Measurements from ENCODE around the gene DIPK2B. TPM values are rescaled to one million over a fixed set of nuclear protein-coding genes. Genes with fewer than 3 reads are reported as not detected.

The DIPK2B gene
- total and polyA plus RNA-seq, 4 donors, result 0.61 to 24.8 (median 0.89) TPM

DNA sequence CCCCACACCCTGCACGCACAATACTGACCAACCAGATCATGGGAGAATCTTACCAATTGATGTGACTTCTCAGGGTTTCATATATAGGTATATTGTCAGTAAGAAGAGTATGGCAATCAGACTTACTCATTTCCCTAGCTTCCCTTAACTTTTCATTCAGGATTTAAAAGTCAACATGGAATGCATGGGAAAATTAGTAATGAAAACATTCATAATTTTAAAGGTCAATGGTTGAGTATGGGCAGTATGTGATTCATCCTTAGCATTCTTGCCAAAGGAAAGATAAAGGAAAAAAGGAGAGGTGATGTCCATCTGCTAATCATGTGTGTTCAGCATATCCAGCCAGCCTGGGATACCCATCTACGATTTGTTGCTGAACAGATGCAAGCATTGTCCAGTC lies 4.0 kb downstream of the DIPK2B start:
- WGBS, result 79% methylated on average over 2 of the region's 2 CpGs
- no peaks in the 10 kb centered on the region for H3K9me3 ChIP-seq (ENCODE audit: control insufficient read depth in 4 of 4, low read length in 3 of 4)
- no peak overlapping the region for H3K27ac ChIP-seq (ENCODE audit: low read depth in 1 of 2, low read length in 2 of 2)
- peaks cover 0 to 2% (median 1%) of the 10 kb centered on the region in 4 donors for H3K27me3 ChIP-seq (ENCODE audit: control insufficient read depth in 4 of 4, insufficient read depth in 4 of 4, low read length in 3 of 4)
- no peak for DNase-seq (ENCODE audit: low spot score)
- H3K4me1 ChIP-seq (ENCODE audit: control insufficient read depth in 4 of 4, insufficient read depth in 4 of 4, low read length in 3 of 4), result no peaks in the 10 kb centered on the region
- H3K36me3 ChIP-seq (ENCODE audit: control insufficient read depth in 4 of 4, insufficient read depth in 3 of 4, low read depth in 1 of 4, low read length in 3 of 4), result no peaks in the 10 kb centered on the region
- no peak overlapping the region for H3K4me3 ChIP-seq (ENCODE audit: low read depth in 1 of 3, low read length in 3 of 3)
- TF ChIP-seq FOXA1 (IDR thresholded peaks at IDR 0.05) (no peak), SP1 (IDR thresholded peaks at IDR 0.05) (no peak), YY1 (IDR thresholded peaks at IDR 0.05) (no peak), TAF1 (conservative IDR thresholded peaks at IDR 0.05) (no peak), GABPA (IDR thresholded peaks at IDR 0.05 in 1 of 2, conservative IDR thresholded peaks at IDR 0.05 in 1 of 2) (no peak), RAD21 (IDR thresholded peaks at IDR 0.05) (no peak), HNF4G (IDR thresholded peaks at IDR 0.05) (no peak), JUND (IDR thresholded peaks at IDR 0.05) (no peak)
- TF ChIP-seq, protein P1, sequence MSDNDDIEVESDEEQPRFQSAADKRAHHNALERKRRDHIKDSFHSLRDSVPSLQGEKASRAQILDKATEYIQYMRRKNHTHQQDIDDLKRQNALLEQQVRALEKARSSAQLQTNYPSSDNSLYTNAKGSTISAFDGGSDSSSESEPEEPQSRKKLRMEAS (IDR thresholded peaks at IDR 0.05), result no peak
- TF ChIP-seq, protein P2, sequence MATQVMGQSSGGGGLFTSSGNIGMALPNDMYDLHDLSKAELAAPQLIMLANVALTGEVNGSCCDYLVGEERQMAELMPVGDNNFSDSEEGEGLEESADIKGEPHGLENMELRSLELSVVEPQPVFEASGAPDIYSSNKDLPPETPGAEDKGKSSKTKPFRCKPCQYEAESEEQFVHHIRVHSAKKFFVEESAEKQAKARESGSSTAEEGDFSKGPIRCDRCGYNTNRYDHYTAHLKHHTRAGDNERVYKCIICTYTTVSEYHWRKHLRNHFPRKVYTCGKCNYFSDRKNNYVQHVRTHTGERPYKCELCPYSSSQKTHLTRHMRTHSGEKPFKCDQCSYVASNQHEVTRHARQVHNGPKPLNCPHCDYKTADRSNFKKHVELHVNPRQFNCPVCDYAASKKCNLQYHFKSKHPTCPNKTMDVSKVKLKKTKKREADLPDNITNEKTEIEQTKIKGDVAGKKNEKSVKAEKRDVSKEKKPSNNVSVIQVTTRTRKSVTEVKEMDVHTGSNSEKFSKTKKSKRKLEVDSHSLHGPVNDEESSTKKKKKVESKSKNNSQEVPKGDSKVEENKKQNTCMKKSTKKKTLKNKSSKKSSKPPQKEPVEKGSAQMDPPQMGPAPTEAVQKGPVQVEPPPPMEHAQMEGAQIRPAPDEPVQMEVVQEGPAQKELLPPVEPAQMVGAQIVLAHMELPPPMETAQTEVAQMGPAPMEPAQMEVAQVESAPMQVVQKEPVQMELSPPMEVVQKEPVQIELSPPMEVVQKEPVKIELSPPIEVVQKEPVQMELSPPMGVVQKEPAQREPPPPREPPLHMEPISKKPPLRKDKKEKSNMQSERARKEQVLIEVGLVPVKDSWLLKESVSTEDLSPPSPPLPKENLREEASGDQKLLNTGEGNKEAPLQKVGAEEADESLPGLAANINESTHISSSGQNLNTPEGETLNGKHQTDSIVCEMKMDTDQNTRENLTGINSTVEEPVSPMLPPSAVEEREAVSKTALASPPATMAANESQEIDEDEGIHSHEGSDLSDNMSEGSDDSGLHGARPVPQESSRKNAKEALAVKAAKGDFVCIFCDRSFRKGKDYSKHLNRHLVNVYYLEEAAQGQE (IDR thresholded peaks at IDR 0.05), result no peak
- H3K9ac ChIP-seq (ENCODE audit: low read depth in 1 of 2, low read length in 2 of 2), result no peak overlapping the region

DNA sequence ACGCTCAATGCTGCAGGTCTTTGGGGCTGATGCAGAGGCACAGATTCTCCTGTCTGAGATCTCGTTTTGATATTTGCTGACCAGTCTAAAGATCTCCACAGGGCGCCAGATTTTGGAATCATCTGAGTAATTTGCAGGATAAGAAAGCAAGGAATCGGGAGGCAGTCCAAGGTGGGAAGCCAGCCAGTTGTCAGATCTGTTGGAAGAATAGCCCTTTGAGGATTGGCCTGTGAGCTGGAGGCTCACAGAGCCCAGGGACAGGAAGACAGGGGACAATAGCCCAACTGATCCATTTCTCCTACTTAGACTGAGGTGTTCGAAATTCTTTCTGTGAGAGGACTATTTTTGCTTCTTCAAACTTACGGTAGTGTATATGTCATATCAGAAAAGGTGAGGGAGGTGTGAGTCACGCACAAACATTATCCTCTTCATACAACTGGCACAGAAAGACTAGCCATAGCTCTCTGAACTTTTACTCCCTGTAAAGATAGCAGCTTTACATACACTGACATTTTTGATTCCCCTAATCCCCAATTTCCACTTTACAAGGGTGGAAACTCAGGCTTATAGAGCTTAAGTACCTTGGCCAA lies 8.8 kb downstream of the DIPK2B start:
- no peak overlapping the region for H3K9ac ChIP-seq (ENCODE audit: low read depth in 1 of 2, low read length in 2 of 2)
- TF ChIP-seq, protein P3, sequence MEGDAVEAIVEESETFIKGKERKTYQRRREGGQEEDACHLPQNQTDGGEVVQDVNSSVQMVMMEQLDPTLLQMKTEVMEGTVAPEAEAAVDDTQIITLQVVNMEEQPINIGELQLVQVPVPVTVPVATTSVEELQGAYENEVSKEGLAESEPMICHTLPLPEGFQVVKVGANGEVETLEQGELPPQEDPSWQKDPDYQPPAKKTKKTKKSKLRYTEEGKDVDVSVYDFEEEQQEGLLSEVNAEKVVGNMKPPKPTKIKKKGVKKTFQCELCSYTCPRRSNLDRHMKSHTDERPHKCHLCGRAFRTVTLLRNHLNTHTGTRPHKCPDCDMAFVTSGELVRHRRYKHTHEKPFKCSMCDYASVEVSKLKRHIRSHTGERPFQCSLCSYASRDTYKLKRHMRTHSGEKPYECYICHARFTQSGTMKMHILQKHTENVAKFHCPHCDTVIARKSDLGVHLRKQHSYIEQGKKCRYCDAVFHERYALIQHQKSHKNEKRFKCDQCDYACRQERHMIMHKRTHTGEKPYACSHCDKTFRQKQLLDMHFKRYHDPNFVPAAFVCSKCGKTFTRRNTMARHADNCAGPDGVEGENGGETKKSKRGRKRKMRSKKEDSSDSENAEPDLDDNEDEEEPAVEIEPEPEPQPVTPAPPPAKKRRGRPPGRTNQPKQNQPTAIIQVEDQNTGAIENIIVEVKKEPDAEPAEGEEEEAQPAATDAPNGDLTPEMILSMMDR (IDR thresholded peaks at IDR 0.05; ENCODE audit: low read depth, low read length, missing input control), result no peak
- no peak for TF ChIP-seq HNF4G (IDR thresholded peaks at IDR 0.05)
- no peak for TF ChIP-seq NR2F2 (IDR thresholded peaks at IDR 0.05)
- TF ChIP-seq JUND (IDR thresholded peaks at IDR 0.05), result no peak
- TF ChIP-seq, protein P1 (IDR thresholded peaks at IDR 0.05), result no peak
- TF ChIP-seq RXRA (IDR thresholded peaks at IDR 0.05), result no peak
- no peak for TF ChIP-seq FOXA2 (IDR thresholded peaks at IDR 0.05)
- no peak for TF ChIP-seq RAD21 (IDR thresholded peaks at IDR 0.05)
- no peak for TF ChIP-seq YY1 (IDR thresholded peaks at IDR 0.05)
- TF ChIP-seq GABPA (IDR thresholded peaks at IDR 0.05 in 1 of 2, conservative IDR thresholded peaks at IDR 0.05 in 1 of 2), result no peak
- TF ChIP-seq FOXA1 (IDR thresholded peaks at IDR 0.05), result no peak
- TF ChIP-seq, protein P2 (IDR thresholded peaks at IDR 0.05), result no peak
- TF ChIP-seq, protein P4, sequence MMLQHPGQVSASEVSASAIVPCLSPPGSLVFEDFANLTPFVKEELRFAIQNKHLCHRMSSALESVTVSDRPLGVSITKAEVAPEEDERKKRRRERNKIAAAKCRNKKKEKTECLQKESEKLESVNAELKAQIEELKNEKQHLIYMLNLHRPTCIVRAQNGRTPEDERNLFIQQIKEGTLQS (IDR thresholded peaks at IDR 0.05), result no peak
- TF ChIP-seq EGR1 (IDR thresholded peaks at IDR 0.05; ENCODE audit: low read depth in 2 of 2), result no peak
- no peak for TF ChIP-seq SP1 (IDR thresholded peaks at IDR 0.05)
- TF ChIP-seq, protein P5, sequence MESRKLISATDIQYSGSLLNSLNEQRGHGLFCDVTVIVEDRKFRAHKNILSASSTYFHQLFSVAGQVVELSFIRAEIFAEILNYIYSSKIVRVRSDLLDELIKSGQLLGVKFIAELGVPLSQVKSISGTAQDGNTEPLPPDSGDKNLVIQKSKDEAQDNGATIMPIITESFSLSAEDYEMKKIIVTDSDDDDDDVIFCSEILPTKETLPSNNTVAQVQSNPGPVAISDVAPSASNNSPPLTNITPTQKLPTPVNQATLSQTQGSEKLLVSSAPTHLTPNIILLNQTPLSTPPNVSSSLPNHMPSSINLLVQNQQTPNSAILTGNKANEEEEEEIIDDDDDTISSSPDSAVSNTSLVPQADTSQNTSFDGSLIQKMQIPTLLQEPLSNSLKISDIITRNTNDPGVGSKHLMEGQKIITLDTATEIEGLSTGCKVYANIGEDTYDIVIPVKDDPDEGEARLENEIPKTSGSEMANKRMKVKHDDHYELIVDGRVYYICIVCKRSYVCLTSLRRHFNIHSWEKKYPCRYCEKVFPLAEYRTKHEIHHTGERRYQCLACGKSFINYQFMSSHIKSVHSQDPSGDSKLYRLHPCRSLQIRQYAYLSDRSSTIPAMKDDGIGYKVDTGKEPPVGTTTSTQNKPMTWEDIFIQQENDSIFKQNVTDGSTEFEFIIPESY (IDR thresholded peaks at IDR 0.05), result no peak
- no peak for TF ChIP-seq TAF1 (conservative IDR thresholded peaks at IDR 0.05)
- no peaks in the 10 kb centered on the region for H3K9me3 ChIP-seq (ENCODE audit: control insufficient read depth in 4 of 4, low read length in 3 of 4)
- no peak overlapping the region for H3K27ac ChIP-seq (ENCODE audit: low read depth in 1 of 2, low read length in 2 of 2)
- H3K4me1 ChIP-seq (ENCODE audit: control insufficient read depth in 4 of 4, insufficient read depth in 4 of 4, low read length in 3 of 4), result peaks cover 0 to 6% (median 4%) of the 10 kb centered on the region in 4 donors
- H3K4me3 ChIP-seq (ENCODE audit: low read depth in 1 of 3, low read length in 3 of 3), result no peak overlapping the region
- 77% methylated on average over 7 of the region's 7 CpGs for WGBS
- no peak for DNase-seq (ENCODE audit: low spot score)
- peaks cover 0 to 3% (median 0%) of the 10 kb centered on the region in 4 donors for H3K27me3 ChIP-seq (ENCODE audit: control insufficient read depth in 4 of 4, insufficient read depth in 4 of 4, low read length in 3 of 4)
- H3K36me3 ChIP-seq (ENCODE audit: control insufficient read depth in 4 of 4, insufficient read depth in 3 of 4, low read depth in 1 of 4, low read length in 3 of 4), result no peaks in the 10 kb centered on the region
